ENCODE measurements around the gene RALGAPA1. TPM values are rescaled to one million over a fixed set of nuclear protein-coding genes. Genes with fewer than 3 reads are reported as not detected.
A peak's percentile ranks its signal among the peaks of the same experiment; 100 is the strongest.
"Not testable (repeated sequence)": the region's sequence is repeated elsewhere in the genome, so short reads cannot be mapped to it uniquely, and the experiment has no call there.

Gene RALGAPA1
- total and polyA plus RNA-seq, 2 of the 13 experiments (the other 11 are each of a cell fraction or from before 2014, with no cell fraction given) = 65.0 to 89.2 TPM

DNA sequence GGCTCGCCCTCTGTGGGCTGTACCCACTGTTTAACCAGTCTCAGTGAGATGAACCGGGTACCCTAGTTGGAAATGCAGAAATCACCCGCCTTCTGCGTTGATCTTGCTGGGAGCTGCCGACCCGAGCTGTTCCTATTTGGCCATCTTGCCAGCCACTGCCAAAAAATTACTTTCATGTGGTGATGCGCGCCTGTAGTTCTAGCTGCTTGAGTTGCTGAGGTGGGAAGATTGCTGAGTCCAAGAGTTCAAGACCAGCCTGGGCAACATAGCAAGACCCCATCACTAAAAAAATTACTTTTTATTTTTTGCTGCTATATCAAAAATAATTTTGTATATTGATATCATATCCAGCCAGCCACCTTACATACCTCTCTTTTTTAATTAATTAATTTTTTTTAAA lies 35.4 kb upstream of the RALGAPA1 start:
- Histone ChIP-seq H3K4me3 (replicated peaks in 1 of 3; ENCODE audit: insufficient read depth in 1 of 3, low read depth in 2 of 3, low read length in 3 of 3) (no peak overlapping the region), H3K4me2 (ENCODE audit: low read depth, low read length) (no peak overlapping the region), H3K9ac (ENCODE audit: insufficient read depth, low read depth, low read length) (no peak overlapping the region), H3K27me3 (ENCODE audit: control insufficient read depth in 1 of 2, insufficient read depth in 2 of 2, low read length in 2 of 2) (no peaks in the 10 kb centered on the region), H3K4me1 (ENCODE audit: insufficient read depth, low read length) (peaks cover 7% of the 10 kb centered on the region; the same call in 1 of the 2 replicates), H4K20me1 (ENCODE audit: insufficient read depth, low read length) (no peaks in the 10 kb centered on the region), H3K27ac (ENCODE audit: extremely low read length, insufficient read depth, low read length) (no peak overlapping the region), H3K79me2 (ENCODE audit: insufficient read depth, low read length) (no peaks in the 10 kb centered on the region), H3K36me3 (replicated peaks in 1 of 2; ENCODE audit: control insufficient read depth in 1 of 2, insufficient read depth in 2 of 2, low read length in 2 of 2) (peaks cover 13 to 62% of the 10 kb centered on the region in 2 experiments; a peak in 4 of 5 replicates), H3K9me3 (ENCODE audit: low read length) (peaks cover 24% of the 10 kb centered on the region), H2AFZ (ENCODE audit: low read length) (no peak overlapping the region)
- ChIA-PET CTCF (ENCODE audit: low intra/inter-chr PET ratio, low total read pairs) (no interaction called here), POLR2A (interaction anchor here (1.2 kb wide), 1 partner anchor 18 kb away, joined by 3 read pairs; the partner anchor contains the start of gene BRMS1L)
- in situ Hi-C loops (cut with HindIII; ENCODE audit: extremely low pct_ligation_motif_present, low pct_unique_long_range_greater_than_20kb) = no loop called here
- no peak for ATAC-seq
- no TSS peak for BruUV-seq (replicated peaks)
- TF ChIP-seq EEA1 (CRISPR knock-in tag; IDR thresholded peaks at IDR 0.05; ENCODE audit: borderline replicate concordance) (no peak), ZNF775 (CRISPR knock-in tag; IDR thresholded peaks at IDR 0.05; ENCODE audit: borderline replicate concordance) (no peak), HDAC2 (CRISPR knock-in tag; IDR thresholded peaks at IDR 0.05) (no peak), ZSCAN30 (CRISPR knock-in tag; IDR thresholded peaks at IDR 0.05) (no peak), ZNF672 (CRISPR knock-in tag; IDR thresholded peaks at IDR 0.05) (no peak), ZNF335 (CRISPR knock-in tag; IDR thresholded peaks at IDR 0.05) (no peak), ZNF121 (CRISPR knock-in tag; IDR thresholded peaks at IDR 0.05) (peak; percentile 64; the same call in 1 of the 2 replicates)
- TF ChIP-seq, protein P1, sequence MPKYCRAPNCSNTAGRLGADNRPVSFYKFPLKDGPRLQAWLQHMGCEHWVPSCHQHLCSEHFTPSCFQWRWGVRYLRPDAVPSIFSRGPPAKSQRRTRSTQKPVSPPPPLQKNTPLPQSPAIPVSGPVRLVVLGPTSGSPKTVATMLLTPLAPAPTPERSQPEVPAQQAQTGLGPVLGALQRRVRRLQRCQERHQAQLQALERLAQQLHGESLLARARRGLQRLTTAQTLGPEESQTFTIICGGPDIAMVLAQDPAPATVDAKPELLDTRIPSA (CRISPR knock-in tag; IDR thresholded peaks at IDR 0.05; ENCODE audit: borderline replicate concordance) = no peak
- 99% methylated on average over 8 of the region's 8 CpGs for WGBS (ENCODE audit: low lambda C conversion rate)
- FAIRE-seq = no peak
- no peak for DNase-seq (ENCODE audit: low spot score)
- intact Hi-C loops (cut with micrococcal nuclease; ENCODE audit: unreplicated experiment) = no loop called here

GRCh38 chr14:35842245-35842644 lies 33.1 kb upstream of the RALGAPA1 start:
- POLR2A ChIA-PET = interaction anchor here (2.9 kb wide), 1 partner anchor 16 kb away, joined by 30 read pairs; the partner anchor contains the start of gene BRMS1L
- BruUV-seq (replicated peaks); H3K4me2 ChIP-seq (ENCODE audit: low read depth, low read length); in situ Hi-C loops (cut with HindIII; ENCODE audit: extremely low pct_ligation_motif_present, low pct_unique_long_range_greater_than_20kb); H4K20me1 ChIP-seq (ENCODE audit: insufficient read depth, low read length); DNase-seq (ENCODE audit: low spot score); H3K9ac ChIP-seq (ENCODE audit: insufficient read depth, low read depth, low read length); FAIRE-seq; H3K4me1 ChIP-seq (ENCODE audit: insufficient read depth, low read length); H3K4me3 ChIP-seq (replicated peaks in 1 of 3; ENCODE audit: insufficient read depth in 1 of 3, low read depth in 2 of 3, low read length in 3 of 3); H3K79me2 ChIP-seq (ENCODE audit: insufficient read depth, low read length); ATAC-seq; H3K27ac ChIP-seq (ENCODE audit: extremely low read length, insufficient read depth, low read length); H3K27me3 ChIP-seq (ENCODE audit: control insufficient read depth in 1 of 2, insufficient read depth in 2 of 2, low read length in 2 of 2); H2AFZ ChIP-seq (ENCODE audit: low read length); intact Hi-C loops (cut with micrococcal nuclease; ENCODE audit: unreplicated experiment); CTCF ChIA-PET (ENCODE audit: low intra/inter-chr PET ratio, low total read pairs): not testable (repeated sequence)
- TF ChIP-seq ZNF354B (CRISPR knock-in tag; IDR thresholded peaks at IDR 0.05) = 0 out of 2 replicates have a peak, but pooled peaks have one; percentile 41
- TF ChIP-seq ZNF280D (CRISPR knock-in tag; IDR thresholded peaks at IDR 0.05) = peak; percentile 43; the same call in 1 of the 2 replicates
- TF ChIP-seq ZFP1 (CRISPR knock-in tag; IDR thresholded peaks at IDR 0.05) = peak; percentile 100
- TF ChIP-seq, protein P2, sequence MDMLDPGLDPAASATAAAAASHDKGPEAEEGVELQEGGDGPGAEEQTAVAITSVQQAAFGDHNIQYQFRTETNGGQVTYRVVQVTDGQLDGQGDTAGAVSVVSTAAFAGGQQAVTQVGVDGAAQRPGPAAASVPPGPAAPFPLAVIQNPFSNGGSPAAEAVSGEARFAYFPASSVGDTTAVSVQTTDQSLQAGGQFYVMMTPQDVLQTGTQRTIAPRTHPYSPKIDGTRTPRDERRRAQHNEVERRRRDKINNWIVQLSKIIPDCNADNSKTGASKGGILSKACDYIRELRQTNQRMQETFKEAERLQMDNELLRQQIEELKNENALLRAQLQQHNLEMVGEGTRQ (IDR thresholded peaks at IDR 0.05; ENCODE audit: low read depth, low read length) = not testable (repeated sequence)
- TF ChIP-seq, protein P2 (CRISPR knock-in tag; IDR thresholded peaks at IDR 0.05; ENCODE audit: borderline replicate concordance) = 0 out of 2 replicates have a peak, but pooled peaks have one; percentile 2
- WGBS (ENCODE audit: low lambda C conversion rate) = 95% methylated on average over 2 of the region's 2 CpGs
- Histone ChIP-seq H3K36me3 (replicated peaks in 1 of 2; ENCODE audit: control insufficient read depth in 1 of 2, insufficient read depth in 2 of 2, low read length in 2 of 2) (peaks cover 12 to 59% of the 10 kb centered on the region in 2 experiments; a peak in 4 of 5 replicates), H3K9me3 (ENCODE audit: low read length) (peaks cover 24% of the 10 kb centered on the region)
